GM10248 (cell line): Measurements from ENCODE around the gene UBE2C.
"Not testable (repeated sequence)": the region's sequence is repeated elsewhere in the genome, so short reads cannot be mapped to it uniquely, and the experiment has no call there.

Source experiments
- CTCF ChIA-PET: fragments of 300-600 bp; sonication (Branson Sonifier 250); formaldehyde crosslinking; extraction: SDS; loops from one replicate; lab custom pipeline; 2021; ENCODE audit warnings: antibody characterized with exemption; lab: Yijun Ruan, JAX
- POLR2A ChIA-PET: fragments of 350-650 bp; sonication (Branson Sonifier 250); formaldehyde crosslinking; extraction: SDS; loops from one replicate; lab custom pipeline; 2020; ENCODE audit warnings: antibody characterized with exemption; lab: Yijun Ruan, JAX
- DNase-seq: peaks from one replicate; pipeline ENCODE4 v3.0.0; 2012; ENCODE audit errors: extremely low spot score
- TF ChIP-seq, protein P1 (sequence below): IDR thresholded peaks from 2 replicates; pipeline ENCODE4 v1.5.1; 2012; ENCODE audit warnings: mild to moderate bottlenecking, low read depth; ENCODE audit errors: extremely low read depth, missing control alignments, control extremely low read depth

Gene UBE2C

DNA sequence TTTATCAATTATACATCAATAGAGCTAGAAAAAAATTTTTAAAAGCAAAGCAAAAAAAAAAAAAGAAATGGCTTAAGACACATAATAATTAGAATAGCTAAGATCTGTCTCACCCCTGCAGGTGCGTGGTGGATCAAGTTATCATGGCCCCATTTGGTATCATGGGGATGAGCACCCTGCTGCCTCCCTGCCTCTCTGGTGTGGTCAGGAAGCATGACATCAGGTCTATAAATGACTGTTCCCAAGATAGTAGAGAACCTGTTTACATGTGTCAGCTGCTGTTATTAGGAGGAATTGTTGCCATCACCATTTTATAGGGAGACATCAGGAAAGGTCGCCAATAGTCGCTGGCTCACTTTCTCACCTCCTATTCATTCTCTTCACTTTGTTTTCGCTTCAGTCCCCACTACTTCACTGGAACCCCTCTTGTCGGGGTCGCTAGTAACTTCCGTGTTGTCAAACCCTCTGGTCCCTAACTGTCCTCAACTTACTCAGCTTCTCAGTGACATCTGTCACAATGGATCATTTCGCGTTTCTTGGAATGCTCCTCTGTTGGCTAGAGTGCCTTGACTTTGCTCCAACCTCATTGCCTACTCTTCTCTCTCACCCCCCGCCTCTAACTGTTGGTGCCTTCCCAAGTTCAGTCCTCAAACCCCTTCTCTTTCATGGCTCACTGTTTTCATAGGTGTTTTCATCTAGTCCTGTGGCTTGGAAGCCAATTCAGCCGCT, 15.9 kb upstream of the UBE2C start:
- TF ChIP-seq, protein P1, sequence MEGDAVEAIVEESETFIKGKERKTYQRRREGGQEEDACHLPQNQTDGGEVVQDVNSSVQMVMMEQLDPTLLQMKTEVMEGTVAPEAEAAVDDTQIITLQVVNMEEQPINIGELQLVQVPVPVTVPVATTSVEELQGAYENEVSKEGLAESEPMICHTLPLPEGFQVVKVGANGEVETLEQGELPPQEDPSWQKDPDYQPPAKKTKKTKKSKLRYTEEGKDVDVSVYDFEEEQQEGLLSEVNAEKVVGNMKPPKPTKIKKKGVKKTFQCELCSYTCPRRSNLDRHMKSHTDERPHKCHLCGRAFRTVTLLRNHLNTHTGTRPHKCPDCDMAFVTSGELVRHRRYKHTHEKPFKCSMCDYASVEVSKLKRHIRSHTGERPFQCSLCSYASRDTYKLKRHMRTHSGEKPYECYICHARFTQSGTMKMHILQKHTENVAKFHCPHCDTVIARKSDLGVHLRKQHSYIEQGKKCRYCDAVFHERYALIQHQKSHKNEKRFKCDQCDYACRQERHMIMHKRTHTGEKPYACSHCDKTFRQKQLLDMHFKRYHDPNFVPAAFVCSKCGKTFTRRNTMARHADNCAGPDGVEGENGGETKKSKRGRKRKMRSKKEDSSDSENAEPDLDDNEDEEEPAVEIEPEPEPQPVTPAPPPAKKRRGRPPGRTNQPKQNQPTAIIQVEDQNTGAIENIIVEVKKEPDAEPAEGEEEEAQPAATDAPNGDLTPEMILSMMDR = no peak
- POLR2A ChIA-PET = interaction anchor here (1.0 kb wide), 1 partner anchor 16 kb away, joined by 3 read pairs; the partner anchor contains the start of gene UBE2C
- CTCF ChIA-PET = interaction anchor here (0.6 to 2.2 kb wide), 4 partner anchors 9 to 346 kb away, joined by 3 to 9 read pairs (median 3); partner anchors contain the start of gene ZSWIM1
- no peak for DNase-seq

DNA sequence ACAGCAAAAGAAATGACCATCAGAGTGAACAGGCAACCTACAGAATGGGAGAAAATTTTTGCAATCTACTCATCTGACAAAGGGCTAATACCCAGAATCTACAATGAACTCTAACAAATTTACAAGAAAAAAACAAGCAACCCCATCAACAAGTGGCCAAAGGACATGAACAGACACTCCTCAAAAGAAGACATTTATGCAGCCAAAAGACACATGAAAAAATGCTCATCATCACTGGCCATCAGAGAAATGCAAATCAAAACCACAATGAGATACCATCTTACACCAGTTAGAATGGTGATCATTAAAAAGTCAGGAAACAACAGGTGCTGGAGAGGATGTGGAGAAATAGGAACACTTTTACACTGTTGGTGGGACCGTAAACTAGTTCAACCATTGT, 14.9 kb upstream of the UBE2C start:
- CTCF ChIA-PET, DNase-seq, POLR2A ChIA-PET: not testable (repeated sequence)

DNA sequence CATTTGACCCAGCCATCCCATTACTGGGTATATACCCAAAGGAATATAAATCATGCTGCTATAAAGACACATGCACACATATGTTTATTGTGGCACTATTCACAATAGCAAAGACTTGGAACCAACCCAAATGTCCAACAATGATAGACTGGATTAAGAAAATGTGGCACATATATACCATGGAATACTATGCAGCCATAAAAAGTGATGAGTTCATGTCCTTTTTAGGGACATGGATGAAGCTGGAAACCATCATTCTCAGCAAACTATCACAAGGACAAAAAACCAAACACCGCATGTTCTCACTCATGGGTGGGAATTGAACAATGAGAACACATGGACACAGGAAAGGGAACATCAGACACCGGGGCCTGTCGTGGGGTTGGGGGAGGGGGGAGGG, 14.5 kb upstream of the UBE2C start:
- DNase-seq, POLR2A ChIA-PET: not testable (repeated sequence)
- CTCF ChIA-PET = interaction anchor here (0.8 to 2.9 kb wide), 11 partner anchors 8 to 434 kb away, joined by 3 to 27 read pairs (median 9); no protein-coding TSS in a partner anchor

DNA sequence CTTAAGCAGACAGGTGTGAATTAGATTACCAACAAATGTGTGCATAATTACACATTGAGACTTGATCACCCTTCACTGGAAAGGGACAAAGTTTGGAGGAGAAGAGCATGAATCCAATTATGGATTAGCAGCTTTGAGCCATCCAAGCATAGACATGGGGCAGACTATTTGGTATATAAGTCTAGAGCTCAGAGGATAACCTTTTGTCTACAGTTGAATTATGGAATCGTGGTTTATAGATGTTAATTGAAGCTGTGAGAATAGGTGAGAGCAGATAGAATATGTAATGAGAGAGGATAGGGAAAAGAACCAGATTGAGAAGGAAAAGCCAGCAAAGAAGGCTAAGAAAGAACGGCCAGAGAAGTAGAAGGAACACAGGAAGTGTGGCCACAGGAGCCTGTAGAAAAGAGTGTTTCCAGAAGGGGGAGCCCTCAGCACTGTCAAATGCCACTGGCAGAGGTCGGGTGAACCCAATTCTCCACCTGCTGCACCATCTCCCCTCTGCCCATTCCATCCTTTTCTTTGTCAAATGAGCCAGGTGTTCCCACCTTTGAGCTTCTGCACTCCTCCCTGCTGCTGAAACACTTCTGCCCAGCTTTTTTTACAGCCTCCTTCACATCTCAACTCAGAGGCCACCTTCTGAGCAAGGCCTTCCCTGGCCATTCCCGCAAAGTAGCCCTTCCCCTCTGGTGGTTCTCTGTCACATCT, 13.4 kb upstream of the UBE2C start:
- ChIA-PET CTCF (interaction anchor here (0.7 to 2.9 kb wide), 30 partner anchors 9 to 439 kb away, joined by 3 to 27 read pairs (median 4); no protein-coding TSS in a partner anchor), POLR2A (no interaction called here)
- DNase-seq = peak; percentile 73
- TF ChIP-seq, protein P1 = peak; percentile 69

DNA sequence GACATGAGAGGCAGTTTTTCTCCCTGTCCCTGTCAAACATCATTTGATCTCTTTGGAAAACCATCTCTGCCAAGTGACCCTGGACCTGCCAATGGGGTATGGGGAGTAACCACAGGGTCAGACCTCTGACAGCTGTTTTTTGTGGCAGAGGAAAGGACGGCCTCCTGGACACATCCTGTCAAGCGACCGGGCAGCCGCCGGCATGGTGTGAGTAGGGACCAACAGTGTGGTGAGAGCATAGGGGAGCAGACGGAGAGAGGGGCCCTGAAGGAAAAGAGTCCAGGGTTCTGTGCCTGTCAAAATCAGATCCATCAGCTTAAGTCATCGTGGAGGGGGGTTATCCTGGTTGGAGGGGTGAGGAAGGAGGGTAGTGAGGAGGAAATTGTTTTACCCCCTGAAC, 10.6 kb upstream of the UBE2C start:
- DNase-seq = no peak
- TF ChIP-seq, protein P1 = no peak
- CTCF ChIA-PET = no interaction called here
- POLR2A ChIA-PET = interaction anchor here (0.6 kb wide), 1 partner anchor 26 kb away, joined by 5 read pairs; no protein-coding TSS in a partner anchor

DNA sequence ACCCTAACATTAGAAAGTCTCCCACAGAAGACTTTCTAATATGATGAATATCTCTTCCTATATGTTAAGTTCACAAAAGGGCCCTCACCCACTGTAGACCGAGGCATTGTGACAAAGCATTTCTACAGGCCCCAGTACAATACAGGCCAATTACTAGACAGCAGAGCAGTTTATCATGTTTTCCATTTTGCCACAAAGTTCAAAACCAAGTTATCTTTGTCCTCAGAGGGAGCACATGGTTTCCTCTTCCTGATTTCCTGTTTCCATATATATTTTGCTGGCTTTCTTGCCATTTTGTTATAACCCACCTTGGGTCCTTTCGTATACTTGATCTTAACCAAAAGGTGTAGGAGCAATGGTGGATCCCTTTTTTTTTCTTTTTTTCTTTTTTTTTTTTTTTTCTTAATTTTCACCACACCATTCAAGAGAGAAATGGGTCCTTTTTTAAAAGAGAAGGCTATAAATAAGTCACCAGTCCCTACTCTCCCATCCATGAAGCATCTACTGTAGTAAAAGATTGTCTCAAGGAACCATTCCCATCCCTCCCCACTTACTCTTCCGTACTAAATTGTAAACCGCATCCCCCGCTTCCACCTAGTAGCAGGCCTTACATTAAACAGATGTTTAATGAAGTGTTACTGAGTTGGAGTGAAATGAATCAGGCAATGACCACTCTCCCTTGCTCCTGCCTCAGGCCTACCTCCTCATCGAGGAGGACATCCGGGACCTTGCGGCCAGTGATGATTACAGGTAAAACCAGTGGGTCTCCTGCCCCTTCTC, 2.1 kb upstream of the UBE2C start:
- POLR2A ChIA-PET = no interaction called here
- no peak for DNase-seq
- CTCF ChIA-PET = interaction anchor here (1.5 to 4.0 kb wide), 2 partner anchors 11 kb away, joined by 5 to 22 read pairs; no protein-coding TSS in a partner anchor
- TF ChIP-seq, protein P1 = no peak

DNA sequence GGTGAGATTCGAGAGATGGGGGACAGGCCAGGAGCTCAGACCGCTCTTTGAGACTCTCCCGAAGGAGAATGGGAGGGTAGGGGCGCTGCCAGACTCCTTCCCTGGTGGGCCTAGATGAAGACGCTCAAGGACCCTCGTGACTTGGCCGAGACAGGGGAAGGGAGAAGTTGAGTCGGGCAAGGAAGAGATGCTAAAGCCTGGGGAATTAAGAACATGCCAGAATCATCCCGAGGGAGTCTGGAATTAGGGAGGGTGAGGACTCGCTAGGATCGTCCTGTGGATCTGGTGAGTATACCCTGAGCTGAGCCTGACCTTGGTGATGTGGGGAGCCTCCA, 529 bp downstream of the UBE2C start:
- ChIA-PET CTCF (interaction anchor here (0.5 to 2.2 kb wide), 4 partner anchors 13 to 439 kb away, joined by 3 to 7 read pairs (median 3); no protein-coding TSS in a partner anchor), POLR2A (interaction anchor here (1.2 kb wide), 1 partner anchor 17 kb away, joined by 3 read pairs; no protein-coding TSS in a partner anchor)
- TF ChIP-seq, protein P1 = no peak
- DNase-seq = no peak
